H1 (cell line): ENCODE measurements around the gene SELENBP1. TPM values are rescaled to one million over a fixed set of nuclear protein-coding genes. Genes with fewer than 3 reads are reported as not detected.

Experiments
- CTCF ChIA-PET: fragments of 300-600 bp; sonication (Branson Sonifier 250); formaldehyde crosslinking; loops from one replicate; lab custom pipeline; 2021; ENCODE audit not compliant: partially characterized antibody; lab: Charles Lee
- POLR2A ChIA-PET: fragments of 300-600 bp; sonication (Branson Sonifier 250); formaldehyde crosslinking; loops from one replicate; lab custom pipeline; 2021; ENCODE audit warnings: inconsistent platforms; ENCODE audit not compliant: partially characterized antibody; lab: Charles Lee
- DNase-seq, 2 experiments: peaks; one replicate each; pipeline versions ENCODE4 v3.0.0 to v3.0.0-alpha.2; 2010 to 2022; ENCODE audit warnings: low spot score in 2 of 2, low read depth in 1 of 2, mixed read lengths in 1 of 2
- FAIRE-seq: peaks from 2 replicates; lab custom pipeline; 2011; peaks lifted over from hg19 to GRCh38; lab: Jason Lieb, UNC
- H2AFZ ChIP-seq: 2 replicates; pipeline ENCODE4 v1.8.1; 2012; ENCODE audit warnings: low read length, inconsistent platforms
- H2AK5ac ChIP-seq: 2 replicates; pipeline ENCODE4 v1.6.1; 2013; ENCODE audit warnings: low read depth, low read length
- H2BK120ac ChIP-seq: replicated peaks from 2 replicates; pipeline ENCODE3; 2013; ENCODE audit warnings: low read depth, low read length, inconsistent platforms
- H2BK12ac ChIP-seq: 2 replicates; pipeline ENCODE4 v1.6.1; 2013; ENCODE audit warnings: low read depth, low read length
- H2BK15ac ChIP-seq: 2 replicates; pipeline ENCODE4 v1.6.1; 2013; ENCODE audit warnings: low read length
- H2BK20ac ChIP-seq: 2 replicates; pipeline ENCODE4 v1.6.1; 2013; ENCODE audit warnings: low read length
- H2BK5ac ChIP-seq: 2 replicates; pipeline ENCODE4 v1.6.1; 2013; ENCODE audit warnings: low read depth, low read length
- H3K14ac ChIP-seq: 2 replicates; pipeline ENCODE4 v1.6.1; 2013; ENCODE audit warnings: inconsistent platforms; ENCODE audit not compliant: insufficient read length
- H3K18ac ChIP-seq: 2 replicates; pipeline ENCODE4 v1.6.1; 2013; ENCODE audit warnings: low read length; ENCODE audit errors: extremely low read depth
- H3K23ac ChIP-seq: 2 replicates; pipeline ENCODE4 v1.6.1; 2013; ENCODE audit warnings: inconsistent platforms; ENCODE audit not compliant: insufficient read length
- H3K23me2 ChIP-seq: 2 replicates; pipeline ENCODE4 v1.6.1; 2013; ENCODE audit warnings: low read depth, low read length
- H3K27ac ChIP-seq: 2 replicates; pipeline ENCODE4 v1.6.1; 2011; ENCODE audit warnings: low read depth, low read length, inconsistent platforms
- H3K27me3 ChIP-seq, 4 experiments: replicated peaks in 1 of 4; 1 replicate in 1 of 4; 2 replicates in 3 of 4; pipeline versions ENCODE4 v1.6.1 to v1.8.1; 2011 to 2013; ENCODE audit warnings: low read length in 3 of 4, mild to moderate bottlenecking in 3 of 4, inconsistent platforms in 2 of 4, mixed read lengths in 2 of 4, moderate library complexity in 1 of 4; ENCODE audit not compliant: control insufficient read depth in 3 of 4, insufficient read depth in 3 of 4; ENCODE audit errors: extremely low read depth in 1 of 4
- H3K36me3 ChIP-seq, 4 experiments: 2 replicates each; pipeline versions ENCODE4 v1.6.1 to v1.8.1; 2011 to 2013; ENCODE audit warnings: mild to moderate bottlenecking in 4 of 4, low read length in 3 of 4, moderate library complexity in 2 of 4, control low read depth in 1 of 4, inconsistent platforms in 1 of 4; ENCODE audit not compliant: insufficient read depth in 4 of 4, control insufficient read depth in 2 of 4
- H3K4ac ChIP-seq: replicated peaks from 2 replicates; pipeline ENCODE3; 2013; ENCODE audit warnings: low read length, low read depth, mixed read lengths, inconsistent platforms; ENCODE audit not compliant: insufficient read length
- H3K4me1 ChIP-seq, 4 experiments: replicated peaks in 1 of 4; 1 replicate in 1 of 4; 2 replicates in 3 of 4; pipeline versions ENCODE4 v1.6.1 to v1.8.1; 2011 to 2013; ENCODE audit warnings: low read length in 3 of 4, inconsistent platforms in 2 of 4, mixed read lengths in 1 of 4; ENCODE audit not compliant: insufficient read depth in 4 of 4, control insufficient read depth in 3 of 4
- H3K4me2 ChIP-seq, 2 experiments: 2 replicates each; pipeline versions ENCODE4 v1.6.1 to v1.8.1; 2011 to 2013; ENCODE audit warnings: low read depth in 2 of 2, low read length in 2 of 2, control low read depth in 1 of 2, inconsistent platforms in 1 of 2, mild to moderate bottlenecking in 1 of 2; ENCODE audit not compliant: insufficient read depth in 1 of 2
- H3K4me3 ChIP-seq, 4 experiments: fragments of 200-600, 300-600 bp in 1 of 4; sonication (generic), shearing (Covaris generic), sonication (Bioruptor Twin) in 1 of 4; 2 replicates each; pipeline versions ENCODE4 v1.5.1 to v1.8.1; 2011 to 2016; ENCODE audit warnings: low read length in 4 of 4, low read depth in 3 of 4, control low read depth in 2 of 4, inconsistent platforms in 2 of 4, mild to moderate bottlenecking in 2 of 4, mixed read lengths in 1 of 4, moderate library complexity in 1 of 4; ENCODE audit not compliant: insufficient read depth in 2 of 4; ENCODE audit errors: extremely low read depth in 1 of 4
- H3K56ac ChIP-seq: replicated peaks from 2 replicates; pipeline ENCODE3; 2013; ENCODE audit warnings: low read depth, mild to moderate bottlenecking, mixed read lengths, low read length, inconsistent platforms; ENCODE audit not compliant: insufficient read length
- H3K79me1 ChIP-seq: 2 replicates; pipeline ENCODE4 v1.6.1; 2013; ENCODE audit warnings: low read depth, low read length, control low read depth
- H3K79me2 ChIP-seq, 2 experiments: 2 replicates each; pipeline versions ENCODE4 v1.6.1 to v1.8.1; 2012 to 2013; ENCODE audit warnings: low read length in 2 of 2, mild to moderate bottlenecking in 2 of 2, inconsistent platforms in 1 of 2; ENCODE audit not compliant: insufficient read depth in 2 of 2, control insufficient read depth in 1 of 2
- H3K9ac ChIP-seq, 4 experiments: replicated peaks in 1 of 4; 1 replicate in 1 of 4; 2 replicates in 3 of 4; pipeline versions ENCODE4 v1.6.1 to v1.8.1; 2011 to 2013; ENCODE audit warnings: low read depth in 3 of 4, low read length in 3 of 4, control low read depth in 2 of 4, mild to moderate bottlenecking in 2 of 4, moderate library complexity in 2 of 4, inconsistent platforms in 1 of 4; ENCODE audit errors: extremely low read depth in 1 of 4
- H3K9me3 ChIP-seq, 2 experiments: 2 replicates each; pipeline versions ENCODE4 v1.6.1 to v1.8.1; 2012 to 2013; ENCODE audit warnings: mild to moderate bottlenecking in 2 of 2, moderate library complexity in 2 of 2, control low read depth in 1 of 2, inconsistent platforms in 1 of 2, low read depth in 1 of 2, low read length in 1 of 2, mixed read lengths in 1 of 2; ENCODE audit not compliant: insufficient read depth in 2 of 2
- H4K20me1 ChIP-seq, 2 experiments: replicated peaks in 1 of 2; 2 replicates each; pipeline versions ENCODE3 to v1.8.1; 2011 to 2013; ENCODE audit warnings: inconsistent platforms in 2 of 2, low read length in 2 of 2, mild to moderate bottlenecking in 1 of 2; ENCODE audit not compliant: insufficient read depth in 2 of 2, control insufficient read depth in 1 of 2
- H4K5ac ChIP-seq: 2 replicates; pipeline ENCODE4 v1.6.1; 2013; ENCODE audit warnings: low read length, low read depth, mixed read lengths, inconsistent platforms; ENCODE audit not compliant: insufficient read length
- H4K8ac ChIP-seq: 2 replicates; pipeline ENCODE4 v1.8.0; 2013; ENCODE audit warnings: mild to moderate bottlenecking, moderate library complexity, low read length, inconsistent platforms; ENCODE audit not compliant: insufficient read depth; ENCODE audit errors: extremely low read depth
- H4K91ac ChIP-seq: replicated peaks from 2 replicates; pipeline ENCODE3; 2013; ENCODE audit warnings: low read length, mixed read lengths, inconsistent platforms; ENCODE audit not compliant: insufficient read length
- CHD2 ChIP-seq: IDR thresholded peaks from 2 replicates; pipeline ENCODE4 v1.6.1; 2012; ENCODE audit warnings: low read length, improper control_type of control experiment
- TCF12 ChIP-seq: IDR thresholded peaks from 2 replicates; pipeline ENCODE4 v1.6.1; 2011; ENCODE audit warnings: low read depth, mild to moderate bottlenecking, low read length
- WGBS, 2 experiments: shearing (Covaris generic) in 1 of 2; methylation state at CpG; one replicate each; pipeline versions ENCODE4 v1.1.6 to v1.1.7; 2013 to 2015; ENCODE audit warnings: low lambda C conversion rate in 2 of 2, mixed read lengths in 2 of 2, inconsistent platforms in 1 of 2, low coverage in 1 of 2, missing lambda C conversion rate in 1 of 2; ENCODE audit not compliant: insufficient replicate concordance in 2 of 2, insufficient coverage in 1 of 2, insufficient read length in 1 of 2; ENCODE audit errors: extremely low coverage in 1 of 2, missing lambda C conversion rate in 1 of 2; 5-methylcytosine and 5-hydroxymethylcytosine counted together
- polyA plus RNA-seq, 7 experiments: library from polyadenylated mRNA; depleted of rRNA in 3 of 7; stranded (reverse) in 5 of 7; unstranded in 2 of 7; fragments of >200 nt in 5 of 7; fragments of 200-250 nt in 2 of 7; gene quantifications; 1 replicate in 5 of 7; 2 replicates in 1 of 7; 4 replicates in 1 of 7; pipeline versions ENCODE4 v1.2.1 to v1.2.3, GENCODE V29; 2011 to 2013; ENCODE audit warnings: missing spikeins in 2 of 7, mixed read lengths in 2 of 7
- total RNA-seq: library from RNA; stranded (reverse); fragmentation: NEBNext Ultra II Directional; extraction: Animal tissue kit (Norgen Biotek cat#: 25700); gene quantifications from 2 replicates; pipeline ENCODE4 v1.2.1, GENCODE V29; 2021

SELENBP1 gene
- total and polyA plus RNA-seq, 2 of the 8 experiments (the other 6 are each of a cell fraction or from before 2014, with no cell fraction given) = 20.0 to 32.4 TPM

DNA sequence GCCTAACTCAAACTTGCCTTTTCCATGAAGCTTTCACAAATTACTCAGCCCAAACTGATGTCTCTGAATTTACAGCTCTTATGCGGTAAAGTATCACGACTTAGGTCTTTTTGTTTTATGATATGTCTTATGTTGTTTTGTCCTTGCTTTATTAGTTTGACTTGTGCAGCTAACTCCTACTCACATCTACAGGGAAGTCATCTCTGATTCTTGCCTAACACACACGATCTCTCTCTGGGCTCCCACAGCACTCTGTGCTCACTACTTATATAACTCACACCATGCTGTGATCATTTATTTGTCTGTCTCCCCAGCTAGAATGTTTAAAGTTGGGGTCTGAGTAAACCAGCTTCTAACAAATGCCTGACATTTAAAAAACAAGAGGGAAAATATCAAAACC, 35.9 kb downstream of the SELENBP1 start:
- no peak overlapping the region for H2AFZ ChIP-seq
- no peak overlapping the region for H2BK12ac ChIP-seq
- H2AK5ac ChIP-seq = no peak overlapping the region
- no peak overlapping the region for H3K27ac ChIP-seq
- no peak overlapping the region for H3K4ac ChIP-seq
- H4K20me1 ChIP-seq = no peaks in the 10 kb centered on the region
- H3K23ac ChIP-seq = no peak overlapping the region
- H3K18ac ChIP-seq = no peak overlapping the region
- H3K4me1 ChIP-seq = no peaks in the 10 kb centered on the region
- DNase-seq = no peak
- no peak overlapping the region for H3K9ac ChIP-seq
- H3K14ac ChIP-seq = no peak overlapping the region
- H3K27me3 ChIP-seq = no peaks in the 10 kb centered on the region
- H3K4me3 ChIP-seq = no peak overlapping the region
- no peaks in the 10 kb centered on the region for H3K23me2 ChIP-seq
- no peak overlapping the region for H3K56ac ChIP-seq
- no peak overlapping the region for H2BK20ac ChIP-seq
- WGBS, 2 experiments = 87% methylated on average over 3 of the region's 3 CpGs; no CpG with 5 or more reads in 1 of the 2 experiments
- H3K79me2 ChIP-seq = no peaks in the 10 kb centered on the region
- TF ChIP-seq TCF12 (no peak), CHD2 (no peak)
- POLR2A ChIA-PET = interaction anchor here (0.7 to 7.0 kb wide), 10 partner anchors 8 to 208 kb away, joined by 3 to 46 read pairs (median 3); partner anchors contain the start of genes PI4KB and PSMB4
- H2BK120ac ChIP-seq = no peak overlapping the region
- H4K91ac ChIP-seq = no peak overlapping the region
- no peak for FAIRE-seq
- no peak overlapping the region for H2BK15ac ChIP-seq
- H3K4me2 ChIP-seq = no peak overlapping the region
- H4K8ac ChIP-seq = no peak overlapping the region
- no peak overlapping the region for H2BK5ac ChIP-seq
- no peaks in the 10 kb centered on the region for H3K9me3 ChIP-seq
- CTCF ChIA-PET = interaction anchor here (1.0 to 8.4 kb wide), 5 partner anchors 25 to 55 kb away, joined by 3 to 129 read pairs (median 4); partner anchors contain the start of gene ZNF687
- H3K36me3 ChIP-seq = no peaks in the 10 kb centered on the region
- H3K79me1 ChIP-seq = no peaks in the 10 kb centered on the region
- no peak overlapping the region for H4K5ac ChIP-seq
